K562 (cell line): ENCODE data around the gene C1orf167. TPM values are rescaled to one million over a fixed set of nuclear protein-coding genes. Genes with fewer than 3 reads are reported as not detected.

Source experiments
- ARID1B ChIP-seq: fragments of 450-650 bp; IDR thresholded peaks from 2 replicates; pipeline ENCODE4 v1.6.1; 2016; ENCODE audit warnings: antibody characterized with exemption, mild to moderate bottlenecking, inconsistent platforms
- ATF7 ChIP-seq: fragments of 450-650 bp; IDR thresholded peaks from 2 replicates; pipeline ENCODE4 v1.7.1; 2014; ENCODE audit warnings: mild to moderate bottlenecking, moderate library complexity
- BMI1 ChIP-seq: fragments of 150-350 bp; IDR thresholded peaks from 2 replicates; pipeline ENCODE4 v1.6.1; 2014; ENCODE audit warnings: low read length
- CAMTA2 ChIP-seq: fragments of 250-450 bp; sonication (Bioruptor Pico); conservative IDR thresholded peaks from 2 replicates; pipeline ENCODE4 v1.5.1; 2022
- CLOCK ChIP-seq: fragments of 250-450 bp; sonication (Bioruptor Pico); IDR thresholded peaks from 2 replicates; pipeline ENCODE4 v1.4.0; 2020; ENCODE audit warnings: mild to moderate bottlenecking, moderate library complexity, borderline replicate concordance
- DEAF1 ChIP-seq: fragments of 450-650 bp; formaldehyde crosslinking; IDR thresholded peaks from 2 replicates; pipeline ENCODE4 v1.4.0; 2020; ENCODE audit warnings: mild to moderate bottlenecking, moderate library complexity
- FUS ChIP-seq: fragments of 200-400 bp; formaldehyde crosslinking; optimal IDR thresholded peaks from 2 replicates; pipeline ENCODE3; 2017; ENCODE audit warnings: low read depth, low read length
- HLTF ChIP-seq: fragments of 450-650 bp; IDR thresholded peaks from 2 replicates; pipeline ENCODE4 v1.6.1; 2016
- HMBOX1 ChIP-seq: sonication (generic); IDR thresholded peaks from 2 replicates; pipeline ENCODE4 v1.6.1; 2016
- KDM1A ChIP-seq, 2 experiments: fragments of 450-650 bp; IDR thresholded peaks; 2 replicates each; pipeline ENCODE4 v1.6.1; 2016; ENCODE audit warnings: mild to moderate bottlenecking in 2 of 2
- KLF1 ChIP-seq: fragments of 450-650 bp; IDR thresholded peaks from 2 replicates; pipeline ENCODE4 v1.6.1; 2016; ENCODE audit warnings: missing genetic modification characterization, missing compliant biosample characterization
- MEIS2 ChIP-seq: fragments of 450-650 bp; IDR thresholded peaks from 2 replicates; pipeline ENCODE4 v1.6.1; 2014; ENCODE audit warnings: mild to moderate bottlenecking; ENCODE audit not compliant: partially characterized antibody
- NR4A1 ChIP-seq, 2 experiments: fragments of 250-450 bp in 1 of 2; fragments of 450-650 bp in 1 of 2; sonication (Bioruptor Pico) in 1 of 2; IDR thresholded peaks; 2 replicates each; pipeline versions ENCODE4 v1.4.0 to v1.6.1; 2016 to 2020; ENCODE audit warnings: mild to moderate bottlenecking in 2 of 2, missing compliant biosample characterization in 1 of 2, missing genetic modification characterization in 1 of 2, moderate library complexity in 1 of 2
- PRMT5 ChIP-seq: sonication (generic); formaldehyde crosslinking; IDR thresholded peaks from 2 replicates; pipeline ENCODE4 v1.5.0; 2020; ENCODE audit warnings: missing genetic modification reagents
- RCOR1 ChIP-seq, 2 experiments: IDR thresholded peaks; 2 replicates each; pipeline ENCODE4 v1.6.1; 2012; ENCODE audit warnings: low read depth in 2 of 2, low read length in 2 of 2, borderline replicate concordance in 1 of 2, improper control_type of control experiment in 1 of 2
- RUNX1 ChIP-seq: sonication (generic); IDR thresholded peaks from 2 replicates; pipeline ENCODE4 v1.6.1; 2016; ENCODE audit warnings: antibody characterized with exemption, low read depth
- SIN3A ChIP-seq, 2 experiments: fragments of 150-350 bp in 1 of 2; IDR thresholded peaks; 2 replicates each; pipeline ENCODE4 v1.6.1; 2011 to 2016; ENCODE audit warnings: borderline replicate concordance in 2 of 2, low read depth in 2 of 2, low read length in 2 of 2, mild to moderate bottlenecking in 2 of 2, moderate library complexity in 2 of 2; ENCODE audit not compliant: control insufficient read depth in 1 of 2
- SMARCE1 ChIP-seq: fragments of 450-650 bp; IDR thresholded peaks from 2 replicates; pipeline ENCODE4 v1.7.1; 2016; ENCODE audit warnings: mild to moderate bottlenecking
- SOX6 ChIP-seq: fragments of 450-650 bp; IDR thresholded peaks from 2 replicates; pipeline ENCODE4 v1.6.1; 2014; ENCODE audit warnings: mild to moderate bottlenecking
- SP1 ChIP-seq: sonication (generic); formaldehyde crosslinking; IDR thresholded peaks from 2 replicates; pipeline ENCODE4 v1.8.1; 2022; ENCODE audit warnings: mild to moderate bottlenecking, missing genetic modification reagents
- USF2 ChIP-seq: sonication (generic); formaldehyde crosslinking; IDR thresholded peaks from 2 replicates; pipeline ENCODE4 v1.5.0; 2020; ENCODE audit warnings: missing genetic modification reagents
- ZNF316 ChIP-seq: fragments of 450-650 bp; IDR thresholded peaks from 2 replicates; pipeline ENCODE4 v1.6.1; 2016
- ZNF444 ChIP-seq: fragments of 250-450 bp; sonication (Bioruptor Pico); IDR thresholded peaks from 2 replicates; pipeline ENCODE4 v1.4.0; 2020; ENCODE audit warnings: mild to moderate bottlenecking, moderate library complexity
- polyA plus RNA-seq, 8 experiments: library from polyadenylated mRNA; depleted of rRNA in 4 of 8; stranded (reverse) in 5 of 8; unstranded in 3 of 8; fragments of >200 nt; fragmentation: Nextera tagmentation in 2 of 8; fragmentation: Illumina TruSeq in 1 of 8; extraction: Ambion mirVana in 2 of 8; extraction: Trizol in 1 of 8; gene quantifications; 2 replicates each; pipeline versions ENCODE4 v1.2.1 to v1.2.3, GENCODE V29; 2011 to 2014; ENCODE audit warnings: inconsistent platforms in 1 of 8, missing spikeins in 1 of 8
- total RNA-seq, 7 experiments: library from RNA; depleted of rRNA in 6 of 7; stranded (reverse); fragments of >200 nt in 6 of 7; fragmentation: Illumina TruSeq in 2 of 7; extraction: Trizol in 2 of 7; gene quantifications; 2 replicates each; pipeline versions ENCODE4 v1.2.1 to v1.2.3, GENCODE V29; 2011 to 2021; ENCODE audit warnings: low replicate concordance in 1 of 7

The C1orf167 gene
- total and polyA plus RNA-seq, 9 of the 15 experiments (the other 6 are each of a cell fraction or from before 2014, with no cell fraction given): 0.22 to 0.86 (median 0.31) TPM; not detected in 2

- no peak for TF ChIP-seq BMI1
- no peak for TF ChIP-seq HMBOX1
- no peak for TF ChIP-seq RUNX1
- TF ChIP-seq ATF7: peak; percentile 79
- no peak for TF ChIP-seq KLF1 (tag)
- no peak for TF ChIP-seq FUS
- peak in 1 of 2 experiments; percentile 50; a peak in 1 of 4 replicates for TF ChIP-seq RCOR1 (IDR thresholded peaks at IDR 0.05; ENCODE audit: borderline replicate concordance in 1 of 2, low read depth in 2 of 2, low read length in 2 of 2)
- no peak for TF ChIP-seq CAMTA2 (CRISPR knock-in tag)
- TF ChIP-seq SMARCE1: peak; percentile 60; the same call in 1 of the 2 replicates
- TF ChIP-seq SOX6: peak; percentile 61; the same call in 1 of the 2 replicates
- TF ChIP-seq KDM1A (IDR thresholded peaks at IDR 0.05): peak in 1 of 2 experiments; percentile 48; a peak in 1 of 4 replicates
- TF ChIP-seq DEAF1: no peak
- no peak for TF ChIP-seq PRMT5 (CRISPR knock-in tag)
- no peak for TF ChIP-seq NR4A1 (CRISPR knock-in tag; IDR thresholded peaks at IDR 0.05)
- TF ChIP-seq NR4A1 (tag; IDR thresholded peaks at IDR 0.05): no peak
- TF ChIP-seq ZNF444 (CRISPR knock-in tag): no peak
- no peak for TF ChIP-seq USF2 (CRISPR knock-in tag)
- peak; percentile 20 for TF ChIP-seq MEIS2
- no peak for TF ChIP-seq CLOCK
- peak; percentile 30; the same call in 1 of the 2 replicates for TF ChIP-seq SP1 (CRISPR knock-in tag)
- peak; percentile 61; the same call in 1 of the 2 replicates for TF ChIP-seq HLTF
- peak; percentile 63 for TF ChIP-seq ARID1B
- TF ChIP-seq SIN3A (IDR thresholded peaks at IDR 0.05; ENCODE audit: borderline replicate concordance in 2 of 2, control insufficient read depth in 1 of 2, low read depth in 2 of 2, low read length in 2 of 2): no peak
- TF ChIP-seq ZNF316: peak; percentile 66
These were observed 9.5 kb upstream of the C1orf167 start (continued) for GRCh38 chr1:11752359-11753088.
